ENCODE measurements around the gene JAG1. TPM values are rescaled to one million over a fixed set of nuclear protein-coding genes. Genes with fewer than 3 reads are reported as not detected.
A peak's percentile ranks its signal among the peaks of the same experiment; 100 is the strongest.

The JAG1 gene
- total RNA-seq, 1 experiment from 2014 or later, result 45.2 TPM

- no peak for ATAC-seq
- Mint-ChIP-seq H3K9me3 (no peaks in the 10 kb centered on the region), H3K36me3 (no peaks in the 10 kb centered on the region), H3K4me1 (peaks cover 52% of the 10 kb centered on the region), H3K27ac (no peak overlapping the region), H3K27me3 (ENCODE audit: low read depth) (no peaks in the 10 kb centered on the region), H3K4me3 (no peak overlapping the region)
- ChIA-PET CTCF (no interaction called here), POLR2A (interaction anchor here (0.5 kb wide), 1 partner anchor 93 kb away, joined by 3 read pairs; no protein-coding TSS in a partner anchor)
- DNase-seq (ENCODE audit: low spot score), result no peak
- no peak for TF ChIP-seq FOXP1 (CRISPR knock-in tag; IDR thresholded peaks at IDR 0.05; ENCODE audit: borderline replicate concordance)
- no peak for TF ChIP-seq E2F5 (CRISPR knock-in tag; IDR thresholded peaks at IDR 0.05)
- no peak for TF ChIP-seq ZNF232 (CRISPR knock-in tag; IDR thresholded peaks at IDR 0.05)
- no peak for TF ChIP-seq NR2C2 (CRISPR knock-in tag; IDR thresholded peaks at IDR 0.05)
- TF ChIP-seq ZNF263 (CRISPR knock-in tag; IDR thresholded peaks at IDR 0.05; ENCODE audit: low read depth), result no peak
- no peak for TF ChIP-seq FOXJ3 (CRISPR knock-in tag; IDR thresholded peaks at IDR 0.05; ENCODE audit: borderline replicate concordance)
- TF ChIP-seq ETV6 (CRISPR knock-in tag; IDR thresholded peaks at IDR 0.05), result no peak
- no peak for TF ChIP-seq ARID4B (CRISPR knock-in tag; IDR thresholded peaks at IDR 0.05; ENCODE audit: borderline replicate concordance)
- no peak for TF ChIP-seq ZSCAN18 (CRISPR knock-in tag; IDR thresholded peaks at IDR 0.05)
- TF ChIP-seq IRF2 (CRISPR knock-in tag; IDR thresholded peaks at IDR 0.05; ENCODE audit: borderline replicate concordance, low read depth), result no peak
- no peak for TF ChIP-seq CREM (CRISPR knock-in tag; IDR thresholded peaks at IDR 0.05)
Measured at GRCh38 chr20:10718661-10719060, 44.9 kb upstream of the JAG1 start.

GRCh38 chr20:10716855-10717254 lies 43.1 kb upstream of the JAG1 start:
- H3K4me3 Mint-ChIP-seq, result no peak overlapping the region
- ATAC-seq, result no peak
- DNase-seq (ENCODE audit: low spot score), result no peak
- peaks cover 52% of the 10 kb centered on the region for H3K4me1 Mint-ChIP-seq
- ChIA-PET POLR2A (no interaction called here), CTCF (interaction anchor here (2.3 kb wide), 1 partner anchor 21 kb away, joined by 5 read pairs; no protein-coding TSS in a partner anchor)
- no peaks in the 10 kb centered on the region for H3K9me3 Mint-ChIP-seq
- H3K27ac Mint-ChIP-seq, result peak overlapping the region; percentile 5; the same call in 1 of the 2 replicates
- H3K27me3 Mint-ChIP-seq (ENCODE audit: low read depth), result no peaks in the 10 kb centered on the region
- no peaks in the 10 kb centered on the region for H3K36me3 Mint-ChIP-seq
- TF ChIP-seq ZNF232 (CRISPR knock-in tag; IDR thresholded peaks at IDR 0.05) (no peak), FOXJ3 (CRISPR knock-in tag; IDR thresholded peaks at IDR 0.05; ENCODE audit: borderline replicate concordance) (no peak), MLX (CRISPR knock-in tag; IDR thresholded peaks at IDR 0.05) (no peak), PREB (CRISPR knock-in tag; IDR thresholded peaks at IDR 0.05; ENCODE audit: borderline replicate concordance) (no peak), SOX15 (CRISPR knock-in tag; IDR thresholded peaks at IDR 0.05) (no peak), CREB1 (CRISPR knock-in tag; IDR thresholded peaks at IDR 0.05) (no peak), ZNF425 (CRISPR knock-in tag; conservative IDR thresholded peaks at IDR 0.05) (no peak), PRDM15 (CRISPR knock-in tag; IDR thresholded peaks at IDR 0.05) (no peak), NR1H2 (CRISPR knock-in tag; IDR thresholded peaks at IDR 0.05) (no peak), RELA (CRISPR knock-in tag; IDR thresholded peaks at IDR 0.05; ENCODE audit: borderline replicate concordance) (no peak), ZNF317 (CRISPR knock-in tag; IDR thresholded peaks at IDR 0.05; ENCODE audit: borderline replicate concordance, low read depth) (no peak), FOXP1 (CRISPR knock-in tag; IDR thresholded peaks at IDR 0.05; ENCODE audit: borderline replicate concordance) (no peak), ZNF121 (CRISPR knock-in tag; IDR thresholded peaks at IDR 0.05) (no peak)
